H1 (cell line): ENCODE measurements around the gene FGFRL1. TPM values are rescaled to one million over a fixed set of nuclear protein-coding genes. Genes with fewer than 3 reads are reported as not detected.

Experiments
- CTCF ChIA-PET: fragments of 300-600 bp; sonication (Branson Sonifier 250); formaldehyde crosslinking; loops from one replicate; lab custom pipeline; 2021; ENCODE audit not compliant: partially characterized antibody; lab: Charles Lee
- POLR2A ChIA-PET: fragments of 300-600 bp; sonication (Branson Sonifier 250); formaldehyde crosslinking; loops from one replicate; lab custom pipeline; 2021; ENCODE audit warnings: inconsistent platforms; ENCODE audit not compliant: partially characterized antibody; lab: Charles Lee
- DNase-seq, 2 experiments: peaks; one replicate each; pipeline versions ENCODE4 v3.0.0 to v3.0.0-alpha.2; 2010 to 2022; ENCODE audit warnings: low spot score in 2 of 2, low read depth in 1 of 2, mixed read lengths in 1 of 2
- FAIRE-seq: peaks from 2 replicates; lab custom pipeline; 2011; peaks lifted over from hg19 to GRCh38; lab: Jason Lieb, UNC
- H2AFZ ChIP-seq: 2 replicates; pipeline ENCODE4 v1.8.1; 2012; ENCODE audit warnings: low read length, inconsistent platforms
- H2AK5ac ChIP-seq: 2 replicates; pipeline ENCODE4 v1.6.1; 2013; ENCODE audit warnings: low read depth, low read length
- H2BK120ac ChIP-seq: replicated peaks from 2 replicates; pipeline ENCODE3; 2013; ENCODE audit warnings: low read depth, low read length, inconsistent platforms
- H2BK12ac ChIP-seq: 2 replicates; pipeline ENCODE4 v1.6.1; 2013; ENCODE audit warnings: low read depth, low read length
- H2BK15ac ChIP-seq: 2 replicates; pipeline ENCODE4 v1.6.1; 2013; ENCODE audit warnings: low read length
- H2BK20ac ChIP-seq: 2 replicates; pipeline ENCODE4 v1.6.1; 2013; ENCODE audit warnings: low read length
- H2BK5ac ChIP-seq: 2 replicates; pipeline ENCODE4 v1.6.1; 2013; ENCODE audit warnings: low read depth, low read length
- H3K14ac ChIP-seq: 2 replicates; pipeline ENCODE4 v1.6.1; 2013; ENCODE audit warnings: inconsistent platforms; ENCODE audit not compliant: insufficient read length
- H3K18ac ChIP-seq: 2 replicates; pipeline ENCODE4 v1.6.1; 2013; ENCODE audit warnings: low read length; ENCODE audit errors: extremely low read depth
- H3K23ac ChIP-seq: 2 replicates; pipeline ENCODE4 v1.6.1; 2013; ENCODE audit warnings: inconsistent platforms; ENCODE audit not compliant: insufficient read length
- H3K23me2 ChIP-seq: 2 replicates; pipeline ENCODE4 v1.6.1; 2013; ENCODE audit warnings: low read depth, low read length
- H3K27ac ChIP-seq: 2 replicates; pipeline ENCODE4 v1.6.1; 2011; ENCODE audit warnings: low read depth, low read length, inconsistent platforms
- H3K27me3 ChIP-seq, 4 experiments: replicated peaks in 1 of 4; 1 replicate in 1 of 4; 2 replicates in 3 of 4; pipeline versions ENCODE4 v1.6.1 to v1.8.1; 2011 to 2013; ENCODE audit warnings: low read length in 3 of 4, mild to moderate bottlenecking in 3 of 4, inconsistent platforms in 2 of 4, mixed read lengths in 2 of 4, moderate library complexity in 1 of 4; ENCODE audit not compliant: control insufficient read depth in 3 of 4, insufficient read depth in 3 of 4; ENCODE audit errors: extremely low read depth in 1 of 4
- H3K36me3 ChIP-seq, 4 experiments: 2 replicates each; pipeline versions ENCODE4 v1.6.1 to v1.8.1; 2011 to 2013; ENCODE audit warnings: mild to moderate bottlenecking in 4 of 4, low read length in 3 of 4, moderate library complexity in 2 of 4, control low read depth in 1 of 4, inconsistent platforms in 1 of 4; ENCODE audit not compliant: insufficient read depth in 4 of 4, control insufficient read depth in 2 of 4
- H3K4ac ChIP-seq: replicated peaks from 2 replicates; pipeline ENCODE3; 2013; ENCODE audit warnings: low read length, low read depth, mixed read lengths, inconsistent platforms; ENCODE audit not compliant: insufficient read length
- H3K4me1 ChIP-seq, 4 experiments: replicated peaks in 1 of 4; 1 replicate in 1 of 4; 2 replicates in 3 of 4; pipeline versions ENCODE4 v1.6.1 to v1.8.1; 2011 to 2013; ENCODE audit warnings: low read length in 3 of 4, inconsistent platforms in 2 of 4, mixed read lengths in 1 of 4; ENCODE audit not compliant: insufficient read depth in 4 of 4, control insufficient read depth in 3 of 4
- H3K4me2 ChIP-seq, 2 experiments: 2 replicates each; pipeline versions ENCODE4 v1.6.1 to v1.8.1; 2011 to 2013; ENCODE audit warnings: low read depth in 2 of 2, low read length in 2 of 2, control low read depth in 1 of 2, inconsistent platforms in 1 of 2, mild to moderate bottlenecking in 1 of 2; ENCODE audit not compliant: insufficient read depth in 1 of 2
- H3K4me3 ChIP-seq, 4 experiments: fragments of 200-600, 300-600 bp in 1 of 4; sonication (generic), shearing (Covaris generic), sonication (Bioruptor Twin) in 1 of 4; 2 replicates each; pipeline versions ENCODE4 v1.5.1 to v1.8.1; 2011 to 2016; ENCODE audit warnings: low read length in 4 of 4, low read depth in 3 of 4, control low read depth in 2 of 4, inconsistent platforms in 2 of 4, mild to moderate bottlenecking in 2 of 4, mixed read lengths in 1 of 4, moderate library complexity in 1 of 4; ENCODE audit not compliant: insufficient read depth in 2 of 4; ENCODE audit errors: extremely low read depth in 1 of 4
- H3K56ac ChIP-seq: replicated peaks from 2 replicates; pipeline ENCODE3; 2013; ENCODE audit warnings: low read depth, mild to moderate bottlenecking, mixed read lengths, low read length, inconsistent platforms; ENCODE audit not compliant: insufficient read length
- H3K79me1 ChIP-seq: 2 replicates; pipeline ENCODE4 v1.6.1; 2013; ENCODE audit warnings: low read depth, low read length, control low read depth
- H3K79me2 ChIP-seq, 2 experiments: 2 replicates each; pipeline versions ENCODE4 v1.6.1 to v1.8.1; 2012 to 2013; ENCODE audit warnings: low read length in 2 of 2, mild to moderate bottlenecking in 2 of 2, inconsistent platforms in 1 of 2; ENCODE audit not compliant: insufficient read depth in 2 of 2, control insufficient read depth in 1 of 2
- H3K9ac ChIP-seq, 4 experiments: replicated peaks in 1 of 4; 1 replicate in 1 of 4; 2 replicates in 3 of 4; pipeline versions ENCODE4 v1.6.1 to v1.8.1; 2011 to 2013; ENCODE audit warnings: low read depth in 3 of 4, low read length in 3 of 4, control low read depth in 2 of 4, mild to moderate bottlenecking in 2 of 4, moderate library complexity in 2 of 4, inconsistent platforms in 1 of 4; ENCODE audit errors: extremely low read depth in 1 of 4
- H3K9me3 ChIP-seq, 2 experiments: 2 replicates each; pipeline versions ENCODE4 v1.6.1 to v1.8.1; 2012 to 2013; ENCODE audit warnings: mild to moderate bottlenecking in 2 of 2, moderate library complexity in 2 of 2, control low read depth in 1 of 2, inconsistent platforms in 1 of 2, low read depth in 1 of 2, low read length in 1 of 2, mixed read lengths in 1 of 2; ENCODE audit not compliant: insufficient read depth in 2 of 2
- H4K20me1 ChIP-seq, 2 experiments: replicated peaks in 1 of 2; 2 replicates each; pipeline versions ENCODE3 to v1.8.1; 2011 to 2013; ENCODE audit warnings: inconsistent platforms in 2 of 2, low read length in 2 of 2, mild to moderate bottlenecking in 1 of 2; ENCODE audit not compliant: insufficient read depth in 2 of 2, control insufficient read depth in 1 of 2
- H4K5ac ChIP-seq: 2 replicates; pipeline ENCODE4 v1.6.1; 2013; ENCODE audit warnings: low read length, low read depth, mixed read lengths, inconsistent platforms; ENCODE audit not compliant: insufficient read length
- H4K8ac ChIP-seq: 2 replicates; pipeline ENCODE4 v1.8.0; 2013; ENCODE audit warnings: mild to moderate bottlenecking, moderate library complexity, low read length, inconsistent platforms; ENCODE audit not compliant: insufficient read depth; ENCODE audit errors: extremely low read depth
- H4K91ac ChIP-seq: replicated peaks from 2 replicates; pipeline ENCODE3; 2013; ENCODE audit warnings: low read length, mixed read lengths, inconsistent platforms; ENCODE audit not compliant: insufficient read length
- SP4 ChIP-seq: IDR thresholded peaks from 2 replicates; pipeline ENCODE4 v1.6.1; 2012; ENCODE audit warnings: low read length, inconsistent platforms
- SRF ChIP-seq: IDR thresholded peaks from 2 replicates; pipeline ENCODE4 v1.6.1; 2011; ENCODE audit warnings: mild to moderate bottlenecking, low read depth, low read length, moderate library complexity
- WGBS, 2 experiments: shearing (Covaris generic) in 1 of 2; methylation state at CpG; one replicate each; pipeline versions ENCODE4 v1.1.6 to v1.1.7; 2013 to 2015; ENCODE audit warnings: low lambda C conversion rate in 2 of 2, mixed read lengths in 2 of 2, inconsistent platforms in 1 of 2, low coverage in 1 of 2, missing lambda C conversion rate in 1 of 2; ENCODE audit not compliant: insufficient replicate concordance in 2 of 2, insufficient coverage in 1 of 2, insufficient read length in 1 of 2; ENCODE audit errors: extremely low coverage in 1 of 2, missing lambda C conversion rate in 1 of 2; 5-methylcytosine and 5-hydroxymethylcytosine counted together
- polyA plus RNA-seq, 7 experiments: library from polyadenylated mRNA; depleted of rRNA in 3 of 7; stranded (reverse) in 5 of 7; unstranded in 2 of 7; fragments of >200 nt in 5 of 7; fragments of 200-250 nt in 2 of 7; gene quantifications; 1 replicate in 5 of 7; 2 replicates in 1 of 7; 4 replicates in 1 of 7; pipeline versions ENCODE4 v1.2.1 to v1.2.3, GENCODE V29; 2011 to 2013; ENCODE audit warnings: missing spikeins in 2 of 7, mixed read lengths in 2 of 7
- total RNA-seq: library from RNA; stranded (reverse); fragmentation: NEBNext Ultra II Directional; extraction: Animal tissue kit (Norgen Biotek cat#: 25700); gene quantifications from 2 replicates; pipeline ENCODE4 v1.2.1, GENCODE V29; 2021

Gene FGFRL1
- total and polyA plus RNA-seq, 2 of the 8 experiments (the other 6 are each of a cell fraction or from before 2014, with no cell fraction given), result 18.9 to 34.6 TPM

- POLR2A ChIA-PET, result interaction anchor here (0.9 kb wide), 1 partner anchor 10 kb away, joined by 4 read pairs; no protein-coding TSS in a partner anchor
These were observed 2.0 kb downstream of the FGFRL1 start for GRCh38 chr4:1013225-1014073.

More at GRCh38 chr4:1013225-1014073, 2.0 kb downstream of the FGFRL1 start:
- Histone ChIP-seq H3K4me3 (no peak overlapping the region), H2BK20ac (no peak overlapping the region), H3K18ac (no peak overlapping the region), H4K5ac (no peak overlapping the region), H3K79me1 (peaks cover 2% of the 10 kb centered on the region; the same call in 1 of the 2 replicates), H3K9ac (no peak overlapping the region), H2BK5ac (no peak overlapping the region), H2AFZ (no peak overlapping the region), H3K4me2 (no peak overlapping the region), H3K56ac (no peak overlapping the region), H4K20me1 (peaks cover 3 to 24% of the 10 kb centered on the region in 2 experiments), H2BK15ac (peak overlapping the region; percentile 81; the same call in 1 of the 2 replicates), H2BK120ac (no peak overlapping the region), H4K8ac (no peak overlapping the region; the same call in 1 of the 2 replicates), H2BK12ac (no peak overlapping the region), H3K79me2 (no peaks in the 10 kb centered on the region), H3K23me2 (peaks cover 18% of the 10 kb centered on the region; the same call in 1 of the 2 replicates), H2AK5ac (no peak overlapping the region), H3K23ac (no peak overlapping the region), H3K36me3 (no peaks in the 10 kb centered on the region), H3K14ac (no peak overlapping the region), H3K4ac (no peak overlapping the region), H3K4me1 (peaks cover 0 to 14% (median 10%) of the 10 kb centered on the region in 4 experiments; a peak in 6 of 7 replicates), H3K9me3 (no peaks in the 10 kb centered on the region), H4K91ac (no peak overlapping the region), H3K27me3 (peaks cover 18 to 30% (median 26%) of the 10 kb centered on the region in 4 experiments), H3K27ac (no peak overlapping the region)
- TF ChIP-seq SRF, result peak; percentile 59; the same call in 1 of the 2 replicates
- no peak for TF ChIP-seq SP4
- no peak for FAIRE-seq
- WGBS, 2 experiments, result 97% methylated on average over 38 of the region's 43 CpGs; no CpG with 5 or more reads in 1 of the 2 experiments
- DNase-seq, result no peak
- CTCF ChIA-PET, result interaction anchor here (0.6 kb wide), 1 partner anchor 24 kb away, joined by 3 read pairs; no protein-coding TSS in a partner anchor
